ENCODE measurements around the gene PDZRN3. TPM values are rescaled to one million over a fixed set of nuclear protein-coding genes. Genes with fewer than 3 reads are reported as not detected.
"Not testable (repeated sequence)": the region's sequence is repeated elsewhere in the genome, so short reads cannot be mapped to it uniquely, and the experiment has no call there.

Gene PDZRN3
- total and polyA plus RNA-seq, 3 experiments from 2014 or later = not detected

DNA sequence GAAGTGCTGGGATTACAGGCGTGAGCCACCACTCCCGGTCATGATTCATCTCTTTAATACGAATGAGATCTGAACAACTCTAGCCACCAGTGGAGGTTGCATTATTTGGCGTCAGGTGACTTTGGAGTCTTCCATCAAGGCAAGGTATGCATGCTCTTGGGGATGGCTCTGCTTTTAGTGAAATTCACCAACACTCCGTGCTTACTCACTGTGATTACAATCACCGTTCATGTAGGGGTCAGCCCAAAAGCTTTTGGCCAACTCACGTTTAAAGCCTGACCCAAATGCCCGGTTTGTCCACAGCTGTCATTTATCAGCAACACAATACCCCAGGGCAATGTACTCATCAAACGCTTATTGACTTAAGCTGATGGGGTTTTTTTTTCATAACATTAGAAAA is 155.4 kb downstream of the PDZRN3 start:
- Histone ChIP-seq H3K9me3 (ENCODE audit: low read length) (no peaks in the 10 kb centered on the region), H3K27ac (ENCODE audit: low read depth, low read length) (no peak overlapping the region), H3K4me3 (ENCODE audit: low read length) (no peak overlapping the region), H3K36me3 (ENCODE audit: insufficient read depth, low read length) (no peaks in the 10 kb centered on the region), H3K4me1 (ENCODE audit: insufficient read depth, low read length) (no peaks in the 10 kb centered on the region), H3K27me3 (ENCODE audit: insufficient read depth, low read length, poor library complexity, severe bottlenecking) (no peaks in the 10 kb centered on the region)
- ChIA-PET CTCF (no interaction called here), POLR2A (no interaction called here)
- Mint-ChIP-seq H3K4me1 (no peaks in the 10 kb centered on the region), H3K36me3 (no peaks in the 10 kb centered on the region), H3K4me3 (no peak overlapping the region), H3K27ac (no peak overlapping the region), H3K27me3 (peaks cover 0 to 1% of the 10 kb centered on the region in 2 donors), H3K9me3 (peaks cover 0 to 3% (median 0%) of the 10 kb centered on the region in 5 donors)
- no peak for DNase-seq

DNA sequence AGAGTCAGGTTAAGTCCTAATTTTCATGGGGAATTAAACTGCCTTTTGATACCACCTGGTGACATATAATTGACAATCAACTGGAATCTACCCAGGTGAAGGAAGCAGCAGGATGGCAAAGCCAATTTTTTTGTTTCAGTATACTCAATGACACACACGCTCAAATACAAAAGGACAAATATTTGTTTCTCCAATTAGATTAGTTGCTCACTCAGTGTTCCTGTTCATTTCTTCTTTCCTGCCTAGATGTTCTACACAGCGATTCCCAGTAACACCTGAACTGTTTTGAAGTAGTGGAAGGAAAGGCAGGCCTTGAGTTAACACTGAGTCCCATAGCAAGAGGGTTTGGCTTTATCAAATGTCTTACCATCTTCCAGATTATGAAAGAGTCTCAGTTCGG is 157.5 kb downstream of the PDZRN3 start:
- H3K4me3 Mint-ChIP-seq = no peak overlapping the region
- H3K9me3 Mint-ChIP-seq = peaks cover 0 to 2% (median 0%) of the 10 kb centered on the region in 5 donors
- H3K27me3 ChIP-seq (ENCODE audit: insufficient read depth, low read length, poor library complexity, severe bottlenecking) = no peaks in the 10 kb centered on the region
- no peak for DNase-seq
- H3K36me3 Mint-ChIP-seq = no peaks in the 10 kb centered on the region
- no peaks in the 10 kb centered on the region for H3K36me3 ChIP-seq (ENCODE audit: insufficient read depth, low read length)
- no peak overlapping the region for H3K27ac ChIP-seq (ENCODE audit: low read depth, low read length)
- ChIA-PET POLR2A (no interaction called here), CTCF (no interaction called here)
- H3K4me1 ChIP-seq (ENCODE audit: insufficient read depth, low read length) = no peaks in the 10 kb centered on the region
- H3K27me3 Mint-ChIP-seq = peaks cover 0 to 1% of the 10 kb centered on the region in 2 donors
- no peak overlapping the region for H3K4me3 ChIP-seq (ENCODE audit: low read length)
- no peaks in the 10 kb centered on the region for H3K4me1 Mint-ChIP-seq
- no peak overlapping the region for H3K27ac Mint-ChIP-seq
- H3K9me3 ChIP-seq (ENCODE audit: low read length) = no peaks in the 10 kb centered on the region

DNA sequence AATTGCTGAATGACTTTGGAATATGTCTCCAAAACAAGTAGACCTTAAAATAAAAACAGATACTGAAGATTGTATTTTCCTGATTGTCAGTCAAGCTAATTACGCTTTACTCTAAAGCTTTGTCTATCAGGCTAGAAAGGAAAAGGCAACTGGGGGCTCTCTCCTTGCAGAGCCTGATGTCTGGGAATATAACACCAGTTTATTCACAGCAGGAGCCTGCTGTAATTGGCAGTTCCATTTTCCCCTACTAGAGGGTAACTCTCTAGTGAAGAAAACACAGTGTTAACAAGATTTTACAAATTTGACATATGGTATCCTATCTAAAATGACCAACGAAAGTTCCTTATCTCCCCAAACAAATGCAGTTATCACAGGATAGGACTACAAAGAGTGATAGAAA is 158.8 kb downstream of the PDZRN3 start:
- Mint-ChIP-seq H3K36me3 (no peaks in the 10 kb centered on the region), H3K4me1 (no peaks in the 10 kb centered on the region), H3K27me3 (peaks cover 0 to 1% of the 10 kb centered on the region in 2 donors), H3K9me3 (peaks cover 0 to 2% (median 0%) of the 10 kb centered on the region in 5 donors), H3K4me3 (no peak overlapping the region), H3K27ac (no peak overlapping the region)
- Histone ChIP-seq H3K36me3 (ENCODE audit: insufficient read depth, low read length) (no peaks in the 10 kb centered on the region), H3K9me3 (ENCODE audit: low read length) (no peaks in the 10 kb centered on the region), H3K4me3 (ENCODE audit: low read length) (no peak overlapping the region), H3K4me1 (ENCODE audit: insufficient read depth, low read length) (no peaks in the 10 kb centered on the region), H3K27ac (ENCODE audit: low read depth, low read length) (no peak overlapping the region), H3K27me3 (ENCODE audit: insufficient read depth, low read length, poor library complexity, severe bottlenecking) (no peaks in the 10 kb centered on the region)
- ChIA-PET POLR2A (no interaction called here), CTCF (no interaction called here)
- no peak for DNase-seq

DNA sequence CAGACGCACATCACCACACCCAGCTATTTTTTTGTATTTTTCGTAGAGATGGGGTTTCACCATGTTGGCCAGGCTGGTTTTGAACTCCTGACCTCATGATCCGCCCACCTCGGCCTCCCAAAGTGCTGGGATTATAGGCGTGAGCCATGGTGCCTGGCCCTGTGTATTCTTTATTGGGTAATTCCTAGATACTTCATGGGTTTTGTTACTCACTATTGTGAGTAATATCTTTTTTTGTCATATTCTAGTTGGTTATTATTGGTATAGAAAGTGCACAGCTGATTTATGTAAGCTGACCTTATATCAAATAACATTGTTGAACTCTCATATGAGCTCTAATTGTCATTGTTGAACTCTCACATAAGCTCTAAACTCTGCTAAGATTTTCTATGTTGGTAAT is 160.6 kb downstream of the PDZRN3 start:
- DNase-seq; H3K4me3 ChIP-seq (ENCODE audit: low read length); H3K36me3 ChIP-seq (ENCODE audit: insufficient read depth, low read length); H3K27me3 ChIP-seq (ENCODE audit: insufficient read depth, low read length, poor library complexity, severe bottlenecking); H3K27ac ChIP-seq (ENCODE audit: low read depth, low read length); H3K27me3 Mint-ChIP-seq; H3K9me3 Mint-ChIP-seq; H3K9me3 ChIP-seq (ENCODE audit: low read length); H3K4me3 Mint-ChIP-seq; H3K4me1 Mint-ChIP-seq; H3K4me1 ChIP-seq (ENCODE audit: insufficient read depth, low read length); CTCF ChIA-PET; POLR2A ChIA-PET; H3K27ac Mint-ChIP-seq; H3K36me3 Mint-ChIP-seq: not testable (repeated sequence)

DNA sequence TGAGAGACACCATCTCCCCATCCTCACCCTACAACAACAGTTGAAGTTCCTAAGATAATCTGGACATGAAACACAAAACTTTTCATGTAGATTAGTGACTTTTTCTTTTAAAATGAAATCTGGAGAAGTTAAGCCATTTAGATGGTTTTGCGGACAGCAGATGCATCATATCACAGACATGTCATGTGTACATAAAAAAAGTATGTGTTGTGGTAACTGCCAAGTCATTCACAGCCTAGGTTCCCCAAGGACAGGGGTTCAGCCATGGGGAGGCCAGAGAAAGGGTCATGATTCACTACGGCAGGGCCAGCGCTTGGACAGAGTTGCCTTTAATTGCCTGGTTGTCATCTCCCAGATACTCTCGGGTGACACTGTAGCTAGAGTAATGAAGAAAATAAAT is 163.2 kb downstream of the PDZRN3 start:
- peaks cover 0 to 3% (median 0%) of the 10 kb centered on the region in 5 donors for H3K9me3 Mint-ChIP-seq
- Histone ChIP-seq H3K27me3 (ENCODE audit: insufficient read depth, low read length, poor library complexity, severe bottlenecking) (no peaks in the 10 kb centered on the region), H3K9me3 (ENCODE audit: low read length) (no peaks in the 10 kb centered on the region), H3K4me1 (ENCODE audit: insufficient read depth, low read length) (no peaks in the 10 kb centered on the region), H3K4me3 (ENCODE audit: low read length) (no peak overlapping the region), H3K27ac (ENCODE audit: low read depth, low read length) (no peak overlapping the region), H3K36me3 (ENCODE audit: insufficient read depth, low read length) (no peaks in the 10 kb centered on the region)
- H3K4me1 Mint-ChIP-seq = no peaks in the 10 kb centered on the region
- ChIA-PET CTCF (no interaction called here), POLR2A (no interaction called here)
- DNase-seq = no peak
- H3K4me3 Mint-ChIP-seq = no peak overlapping the region
- no peak overlapping the region for H3K27ac Mint-ChIP-seq
- H3K27me3 Mint-ChIP-seq = peaks cover 0 to 1% of the 10 kb centered on the region in 2 donors
- no peaks in the 10 kb centered on the region for H3K36me3 Mint-ChIP-seq

DNA sequence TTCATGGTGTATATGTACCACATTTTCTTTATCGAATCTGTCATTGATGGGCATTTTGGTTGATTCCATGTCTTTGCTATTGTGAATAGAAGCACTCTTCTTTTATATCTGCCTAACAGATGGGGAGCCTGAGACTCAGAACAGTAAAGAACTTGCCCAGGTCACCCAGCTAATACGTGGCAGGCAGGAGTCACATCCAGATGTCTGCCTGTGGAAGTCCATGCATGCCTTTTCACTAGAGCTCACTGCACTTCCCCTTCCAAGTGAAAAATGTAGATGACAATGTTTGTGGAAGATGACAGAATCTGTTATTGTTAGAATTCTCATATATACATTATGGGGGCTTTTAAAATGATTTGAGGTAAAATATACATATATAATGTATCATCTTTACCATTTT is 165.0 kb downstream of the PDZRN3 start:
- Mint-ChIP-seq H3K4me3 (no peak overlapping the region), H3K27ac (no peak overlapping the region), H3K9me3 (peaks cover 0 to 3% (median 0%) of the 10 kb centered on the region in 5 donors), H3K4me1 (no peaks in the 10 kb centered on the region), H3K27me3 (no peaks in the 10 kb centered on the region), H3K36me3 (no peaks in the 10 kb centered on the region)
- Histone ChIP-seq H3K4me3 (ENCODE audit: low read length) (no peak overlapping the region), H3K27ac (ENCODE audit: low read depth, low read length) (no peak overlapping the region), H3K9me3 (ENCODE audit: low read length) (no peaks in the 10 kb centered on the region), H3K36me3 (ENCODE audit: insufficient read depth, low read length) (no peaks in the 10 kb centered on the region), H3K27me3 (ENCODE audit: insufficient read depth, low read length, poor library complexity, severe bottlenecking) (no peaks in the 10 kb centered on the region), H3K4me1 (ENCODE audit: insufficient read depth, low read length) (no peaks in the 10 kb centered on the region)
- POLR2A ChIA-PET = no interaction called here
- CTCF ChIA-PET = no interaction called here
- DNase-seq = no peak

DNA sequence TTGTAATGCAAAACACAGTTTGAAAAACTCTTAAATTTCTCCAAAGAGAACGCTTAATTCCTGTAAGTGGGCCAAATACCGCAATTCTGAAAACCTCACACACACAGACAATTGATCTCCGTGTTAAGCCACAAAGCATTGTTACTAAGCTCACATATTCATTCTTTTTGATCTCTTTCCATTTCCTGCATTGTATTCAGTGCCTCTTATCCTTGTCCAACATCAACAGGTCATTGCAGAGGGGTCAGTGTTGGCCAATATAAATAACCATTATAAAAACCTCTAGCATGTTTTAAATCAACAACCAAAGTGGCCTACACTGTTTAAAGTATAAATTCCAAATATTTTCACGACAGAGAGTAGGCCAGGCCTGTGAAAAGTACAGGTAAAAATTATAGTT is 171.1 kb downstream of the PDZRN3 start:
- no peak overlapping the region for H3K4me3 Mint-ChIP-seq
- no peaks in the 10 kb centered on the region for H3K36me3 Mint-ChIP-seq
- no peaks in the 10 kb centered on the region for H3K27me3 Mint-ChIP-seq

DNA sequence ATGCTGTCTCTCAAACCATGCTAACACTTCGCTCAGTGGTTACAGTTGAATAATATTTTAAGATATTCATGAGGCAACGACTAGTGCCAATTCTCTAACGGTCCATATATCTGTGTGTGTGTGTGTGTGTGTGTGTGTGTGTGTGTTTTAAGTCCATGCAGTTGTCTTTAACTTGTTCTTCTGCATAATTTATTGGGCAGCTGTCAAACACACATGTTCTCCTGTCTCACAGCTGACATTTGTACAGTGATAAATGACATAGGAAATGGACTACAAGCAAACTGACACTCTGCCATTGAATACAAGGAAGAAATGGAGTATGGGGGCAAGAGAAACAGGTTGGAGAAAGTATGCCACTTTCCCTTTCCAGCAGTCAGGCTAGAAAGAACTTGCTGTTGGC is 172.0 kb downstream of the PDZRN3 start:
- Mint-ChIP-seq H3K9me3 (no peaks in the 10 kb centered on the region), H3K4me3 (no peak overlapping the region), H3K27me3 (no peaks in the 10 kb centered on the region), H3K36me3 (no peaks in the 10 kb centered on the region), H3K4me1 (no peaks in the 10 kb centered on the region), H3K27ac (no peak overlapping the region)
- Histone ChIP-seq H3K36me3 (ENCODE audit: insufficient read depth, low read length) (no peaks in the 10 kb centered on the region), H3K4me1 (ENCODE audit: insufficient read depth, low read length) (no peaks in the 10 kb centered on the region), H3K4me3 (ENCODE audit: low read length) (no peak overlapping the region), H3K9me3 (ENCODE audit: low read length) (no peaks in the 10 kb centered on the region), H3K27me3 (ENCODE audit: insufficient read depth, low read length, poor library complexity, severe bottlenecking) (no peaks in the 10 kb centered on the region), H3K27ac (ENCODE audit: low read depth, low read length) (no peak overlapping the region)
- ChIA-PET CTCF (no interaction called here), POLR2A (no interaction called here)
- DNase-seq = no peak

More for the DNA sequence above, 171.1 kb downstream of the PDZRN3 start:
- DNase-seq = no peak
- Histone ChIP-seq H3K4me1 (ENCODE audit: insufficient read depth, low read length) (no peaks in the 10 kb centered on the region), H3K27ac (ENCODE audit: low read depth, low read length) (no peak overlapping the region), H3K36me3 (ENCODE audit: insufficient read depth, low read length) (no peaks in the 10 kb centered on the region), H3K9me3 (ENCODE audit: low read length) (no peaks in the 10 kb centered on the region), H3K27me3 (ENCODE audit: insufficient read depth, low read length, poor library complexity, severe bottlenecking) (no peaks in the 10 kb centered on the region), H3K4me3 (ENCODE audit: low read length) (no peak overlapping the region)
- ChIA-PET CTCF (no interaction called here), POLR2A (no interaction called here)
- H3K27ac Mint-ChIP-seq = no peak overlapping the region
- H3K9me3 Mint-ChIP-seq = no peaks in the 10 kb centered on the region
- H3K4me1 Mint-ChIP-seq = no peaks in the 10 kb centered on the region

DNA sequence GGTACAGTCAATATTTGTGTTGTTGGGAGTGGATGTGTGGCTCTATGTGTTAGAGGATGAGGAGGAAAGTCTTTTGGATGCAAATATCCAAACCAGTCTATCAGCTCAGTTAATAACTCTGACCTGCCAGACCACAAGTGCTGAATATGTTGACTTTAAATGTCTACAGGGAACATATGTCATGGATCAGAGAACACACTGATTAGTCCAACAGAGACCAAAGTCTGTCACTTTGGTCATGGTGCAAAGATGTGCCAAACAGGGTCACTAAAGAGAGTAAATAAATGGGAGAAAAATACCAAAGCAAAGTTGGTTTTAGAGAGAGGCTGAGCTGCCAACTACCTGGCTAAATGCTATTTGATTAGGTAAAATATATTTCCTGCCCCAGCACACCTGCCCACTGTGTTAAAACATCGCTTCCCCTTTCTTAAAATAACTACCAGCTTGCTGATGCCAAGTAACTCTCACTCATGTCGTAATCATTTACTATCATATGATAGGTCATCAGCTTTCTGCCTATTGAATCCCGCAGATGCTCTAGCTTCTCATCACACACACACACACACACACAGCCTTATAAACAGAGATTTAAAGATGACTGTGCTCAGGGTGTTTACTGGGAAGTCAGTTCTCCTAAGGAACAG is 173.3 kb downstream of the PDZRN3 start:
- Histone ChIP-seq H3K27me3 (ENCODE audit: insufficient read depth, low read length, poor library complexity, severe bottlenecking) (no peaks in the 10 kb centered on the region), H3K27ac (ENCODE audit: low read depth, low read length) (no peak overlapping the region), H3K4me3 (ENCODE audit: low read length) (no peak overlapping the region), H3K9me3 (ENCODE audit: low read length) (no peaks in the 10 kb centered on the region), H3K4me1 (ENCODE audit: insufficient read depth, low read length) (no peaks in the 10 kb centered on the region), H3K36me3 (ENCODE audit: insufficient read depth, low read length) (no peaks in the 10 kb centered on the region)
- ChIA-PET CTCF (interaction anchor here (1.1 kb wide), 1 partner anchor 30 kb away, joined by 3 read pairs; no protein-coding TSS in a partner anchor), POLR2A (no interaction called here)
- Mint-ChIP-seq H3K4me1 (no peaks in the 10 kb centered on the region), H3K9me3 (peaks cover 0 to 1% (median 0%) of the 10 kb centered on the region in 5 donors), H3K27me3 (peaks cover 0 to 1% of the 10 kb centered on the region in 2 donors), H3K27ac (no peak overlapping the region), H3K4me3 (no peak overlapping the region), H3K36me3 (no peaks in the 10 kb centered on the region)
- no peak for DNase-seq

Data from CD8-positive, alpha-beta memory T cell (primary cell).